Karpas-422 (cell line): ENCODE data around the gene TSEN34. TPM values are rescaled to one million over a fixed set of nuclear protein-coding genes. Genes with fewer than 3 reads are reported as not detected.

Experiments used
- DNase-seq: peaks from one replicate; pipeline ENCODE4 v3.0.0-alpha.2; 2015
- H2AFZ ChIP-seq: fragments of 200-600 bp; sonication (generic); 2 replicates; pipeline ENCODE4 v1.6.1; 2014; ENCODE audit warnings: antibody characterized with exemption, low read length, mixed read lengths
- H3K27ac ChIP-seq: fragments of 200-600 bp; sonication (generic); 2 replicates; pipeline ENCODE4 v1.5.1; 2014; ENCODE audit warnings: mild to moderate bottlenecking, low read length, moderate library complexity
- H3K27me3 ChIP-seq: fragments of 200-600 bp; sonication (generic); 2 replicates; pipeline ENCODE4 v1.6.1; 2014; ENCODE audit warnings: low read length, mixed read lengths
- H3K36me3 ChIP-seq: fragments of 200-600 bp; sonication (generic); 2 replicates; pipeline ENCODE4 v1.6.1; 2014; ENCODE audit warnings: low read length, mixed read lengths; ENCODE audit not compliant: insufficient read depth
- H3K4me1 ChIP-seq: fragments of 200-600 bp; sonication (generic); 2 replicates; pipeline ENCODE4 v1.6.1; 2014; ENCODE audit warnings: mild to moderate bottlenecking, low read length, mixed read lengths
- H3K4me2 ChIP-seq: fragments of 200-600 bp; sonication (generic); 2 replicates; pipeline ENCODE4 v1.6.1; 2014; ENCODE audit warnings: low read length, low read depth, mild to moderate bottlenecking; ENCODE audit not compliant: poor library complexity, severe bottlenecking
- H3K4me3 ChIP-seq: fragments of 200-600 bp; sonication (generic); 2 replicates; pipeline ENCODE4 v1.5.1; 2014; ENCODE audit warnings: mild to moderate bottlenecking, antibody characterized with exemption, low read length, mixed read lengths
- H3K79me2 ChIP-seq: fragments of 200-600 bp; sonication (generic); 2 replicates; pipeline ENCODE4 v1.6.1; 2014; ENCODE audit warnings: mild to moderate bottlenecking, low read length, mixed read lengths
- H3K9ac ChIP-seq: fragments of 200-600 bp; sonication (generic); 2 replicates; pipeline ENCODE4 v1.6.0; 2014; ENCODE audit warnings: low read length
- H3K9me2 ChIP-seq: fragments of 200-600 bp; sonication (generic), shearing (Covaris generic); replicated peaks from 2 replicates; pipeline ENCODE4 v1.6.0; 2014; ENCODE audit warnings: mild to moderate bottlenecking, low read length, moderate library complexity; ENCODE audit not compliant: insufficient read depth
- H3K9me3 ChIP-seq: fragments of 300-700, 200-600 bp; sonication (generic); 2 replicates; pipeline ENCODE4 v1.6.1; 2014; ENCODE audit warnings: low read length, mixed read lengths
- H4K20me1 ChIP-seq: fragments of 200-600 bp; sonication (generic); 2 replicates; pipeline ENCODE4 v1.6.1; 2014; ENCODE audit warnings: mild to moderate bottlenecking, antibody characterized with exemption, low read length, low read depth; ENCODE audit not compliant: insufficient read depth
- total RNA-seq: library from RNA; depleted of rRNA; stranded (reverse); fragments of >200 nt; shearing (Covaris generic); gene quantifications from 2 replicates; pipeline ENCODE4 v1.2.3, GENCODE V29; 2014; ENCODE audit warnings: low replicate concordance; rRNA removed

The TSEN34 gene
- total RNA-seq, result 28.1 and 39.8 TPM in 2 replicates

DNA sequence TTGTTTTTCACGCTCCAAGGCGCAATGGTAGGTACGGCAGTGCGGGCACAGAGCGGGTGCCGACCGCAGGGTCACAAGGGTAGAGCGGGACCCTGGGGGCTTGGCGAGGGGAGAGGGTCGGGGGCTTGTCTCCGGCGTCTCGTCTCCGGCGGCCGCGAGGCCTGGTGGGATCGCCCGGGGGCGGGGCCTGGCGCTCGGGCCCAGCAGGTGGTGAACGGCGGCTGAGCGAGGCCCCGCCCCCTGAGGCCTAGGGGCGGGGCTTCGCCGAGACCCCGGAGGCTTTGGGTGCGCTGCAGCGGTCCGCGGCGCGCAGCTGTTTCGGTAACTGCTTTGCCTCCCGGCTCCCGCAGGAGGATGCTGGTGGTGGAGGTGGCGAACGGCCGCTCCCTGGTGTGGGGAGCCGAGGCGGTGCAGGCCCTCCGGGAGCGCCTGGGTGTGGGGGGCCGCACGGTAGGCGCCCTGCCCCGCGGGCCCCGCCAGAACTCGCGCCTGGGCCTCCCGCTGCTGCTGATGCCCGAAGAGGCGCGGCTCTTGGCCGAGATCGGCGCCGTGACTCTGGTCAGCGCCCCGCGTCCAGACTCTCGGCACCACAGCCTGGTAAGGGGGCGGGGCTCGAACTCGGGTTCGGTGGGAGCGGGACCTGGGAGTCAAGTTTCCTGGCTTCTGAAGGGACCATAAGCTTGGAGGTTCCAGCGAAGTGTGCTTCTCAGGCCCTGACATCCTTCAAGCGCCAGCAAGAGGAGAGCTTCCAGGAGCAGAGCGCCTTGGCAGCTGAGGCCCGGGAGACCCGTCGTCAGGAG, at the start of gene TSEN34:
TSS of gene TSEN34 (plus strand) at position 298 of the 800 bp plus-strand sequence. CDS start at position 355, 57 bp downstream.
- H3K4me1 ChIP-seq, result peaks cover 22% of the 10 kb centered on the region
- peak; percentile 97 for DNase-seq
- H2AFZ ChIP-seq, result peak within 1 kb of the TSS; percentile 95
- no peaks in the 10 kb centered on the region for H3K27me3 ChIP-seq
- peak within 1 kb of the TSS; percentile 87 for H3K9ac ChIP-seq
- no peaks in the 10 kb centered on the region for H3K9me2 ChIP-seq
- peak within 1 kb of the TSS; percentile 83 for H3K27ac ChIP-seq
- H3K79me2 ChIP-seq, result peaks cover 47% of the 10 kb centered on the region
- peak within 1 kb of the TSS; percentile 76 for H3K4me2 ChIP-seq
- peaks cover 17% of the 10 kb centered on the region; the same call in 1 of the 2 replicates for H3K36me3 ChIP-seq
- peak within 1 kb of the TSS; percentile 73 for H3K4me3 ChIP-seq
- H4K20me1 ChIP-seq, result no peaks in the 10 kb centered on the region
- H3K9me3 ChIP-seq, result no peaks in the 10 kb centered on the region

DNA sequence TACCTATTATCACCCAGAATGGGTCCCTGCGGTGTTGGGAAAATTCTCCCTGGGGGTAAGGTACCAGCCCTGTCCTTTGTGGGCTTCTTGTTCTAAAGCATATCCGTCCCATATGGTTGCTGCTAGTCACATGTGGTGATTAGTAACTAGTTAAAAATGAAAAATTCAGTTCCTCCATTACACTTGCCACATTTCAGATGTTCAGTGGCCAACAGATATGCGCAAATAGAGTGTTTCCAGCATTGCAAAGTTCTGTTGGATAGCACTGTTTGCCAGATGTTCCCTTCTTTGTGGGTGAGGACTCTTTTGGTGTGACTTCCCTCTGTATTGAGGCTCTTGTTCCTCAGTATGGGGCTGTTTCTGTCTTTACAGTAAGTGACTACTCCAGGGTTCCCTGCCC, 49.8 kb upstream of the TSEN34 start:
- H3K4me2 ChIP-seq, result no peak overlapping the region
- no peak overlapping the region for H3K27ac ChIP-seq
- no peak overlapping the region for H3K9ac ChIP-seq
- peaks cover 19% of the 10 kb centered on the region for H3K4me1 ChIP-seq
- DNase-seq, result no peak
- H3K79me2 ChIP-seq, result peaks cover 54% of the 10 kb centered on the region
- no peaks in the 10 kb centered on the region for H3K9me2 ChIP-seq
- H3K4me3 ChIP-seq, result no peak overlapping the region
- H3K36me3 ChIP-seq, result peaks cover 39% of the 10 kb centered on the region; the same call in 1 of the 2 replicates
- H3K9me3 ChIP-seq, result no peaks in the 10 kb centered on the region
- H3K27me3 ChIP-seq, result no peaks in the 10 kb centered on the region
- peaks cover 68% of the 10 kb centered on the region for H4K20me1 ChIP-seq
- H2AFZ ChIP-seq, result no peak overlapping the region

DNA sequence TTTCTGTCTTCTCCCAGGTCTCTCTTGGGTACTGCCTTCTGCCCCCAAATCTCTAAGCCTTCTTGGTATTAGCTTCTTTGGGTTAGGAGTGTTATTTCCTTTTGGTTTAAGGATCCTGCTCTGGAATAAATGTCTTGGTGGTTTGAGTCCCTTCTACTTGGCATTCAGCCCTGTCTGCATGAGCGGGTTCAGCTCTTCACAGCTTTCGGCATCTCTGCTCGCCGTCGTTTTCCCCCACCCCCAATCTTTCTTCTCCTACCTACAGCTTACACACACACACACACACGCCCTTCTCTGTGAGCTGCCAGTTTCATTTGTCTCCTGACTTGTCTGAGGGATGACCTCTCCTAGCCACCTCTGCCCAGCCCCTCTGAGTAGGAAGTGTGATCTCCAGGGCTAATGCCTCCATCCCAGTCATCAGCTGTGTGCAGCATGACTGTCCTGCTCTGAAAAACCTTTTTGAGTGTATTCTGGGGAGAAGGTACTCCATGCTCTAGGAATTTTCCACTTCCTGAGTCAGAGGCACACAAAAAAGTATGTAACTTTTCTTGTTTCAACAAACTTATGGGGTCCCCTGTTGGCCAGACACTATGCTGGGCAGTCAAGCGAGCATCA, 48.8 kb upstream of the TSEN34 start:
- Histone ChIP-seq H3K4me1 (peaks cover 15% of the 10 kb centered on the region), H3K9ac (no peak overlapping the region), H3K9me3 (no peaks in the 10 kb centered on the region), H3K27ac (no peak overlapping the region), H3K36me3 (peaks cover 47% of the 10 kb centered on the region; the same call in 1 of the 2 replicates), H3K4me2 (no peak overlapping the region), H2AFZ (no peak overlapping the region), H3K9me2 (no peaks in the 10 kb centered on the region), H3K4me3 (no peak overlapping the region), H4K20me1 (peaks cover 77% of the 10 kb centered on the region), H3K27me3 (no peaks in the 10 kb centered on the region), H3K79me2 (peaks cover 54% of the 10 kb centered on the region)
- no peak for DNase-seq

- H3K9me2 ChIP-seq, result no peaks in the 10 kb centered on the region
- H3K79me2 ChIP-seq, result peaks cover 23% of the 10 kb centered on the region
- no peak overlapping the region for H3K9ac ChIP-seq
- no peak overlapping the region for H3K4me2 ChIP-seq
- H3K4me3 ChIP-seq, result no peak overlapping the region
- peaks cover 66% of the 10 kb centered on the region for H4K20me1 ChIP-seq
- no peaks in the 10 kb centered on the region for H3K9me3 ChIP-seq
- no peaks in the 10 kb centered on the region for H3K27me3 ChIP-seq
- DNase-seq, result no peak
- H3K4me1 ChIP-seq, result no peaks in the 10 kb centered on the region
- no peak overlapping the region for H2AFZ ChIP-seq
- H3K36me3 ChIP-seq, result peaks cover 53% of the 10 kb centered on the region; the same call in 1 of the 2 replicates
- H3K27ac ChIP-seq, result no peak overlapping the region
These were observed 45.5 kb upstream of the TSEN34 start for GRCh38 chr19:54145541-54146158.

GRCh38 chr19:54147676-54148075, 43.4 kb upstream of the TSEN34 start:
- no peaks in the 10 kb centered on the region for H3K27me3 ChIP-seq
- no peaks in the 10 kb centered on the region for H3K9me3 ChIP-seq
- H3K27ac ChIP-seq, result no peak overlapping the region
- no peaks in the 10 kb centered on the region for H3K4me1 ChIP-seq
- no peak for DNase-seq
- H3K9me2 ChIP-seq, result no peaks in the 10 kb centered on the region
- H3K9ac ChIP-seq, result no peak overlapping the region
- peaks cover 54% of the 10 kb centered on the region for H3K36me3 ChIP-seq
- no peak overlapping the region for H2AFZ ChIP-seq
- H4K20me1 ChIP-seq, result peaks cover 55% of the 10 kb centered on the region
- peaks cover 3% of the 10 kb centered on the region; the same call in 1 of the 2 replicates for H3K79me2 ChIP-seq
- H3K4me2 ChIP-seq, result no peak overlapping the region
- H3K4me3 ChIP-seq, result no peak overlapping the region

GRCh38 chr19:54148158-54148557, 43.0 kb upstream of the TSEN34 start:
- DNase-seq, result no peak
- Histone ChIP-seq H3K27me3 (no peaks in the 10 kb centered on the region), H4K20me1 (peaks cover 50% of the 10 kb centered on the region), H3K27ac (no peak overlapping the region), H3K4me2 (no peak overlapping the region), H3K4me1 (no peaks in the 10 kb centered on the region), H3K36me3 (peaks cover 55% of the 10 kb centered on the region), H3K9me3 (no peaks in the 10 kb centered on the region), H3K9me2 (no peaks in the 10 kb centered on the region), H3K9ac (no peak overlapping the region), H2AFZ (no peak overlapping the region), H3K4me3 (no peak overlapping the region), H3K79me2 (no peaks in the 10 kb centered on the region)

GRCh38 chr19:54149021-54149812, 41.9 kb upstream of the TSEN34 start:
- peaks cover 43% of the 10 kb centered on the region for H4K20me1 ChIP-seq
- H3K79me2 ChIP-seq, result no peaks in the 10 kb centered on the region
- no peaks in the 10 kb centered on the region for H3K9me3 ChIP-seq
- no peak overlapping the region for H3K4me3 ChIP-seq
- DNase-seq, result no peak
- no peak overlapping the region for H3K27ac ChIP-seq
- no peak overlapping the region for H3K9ac ChIP-seq
- H3K9me2 ChIP-seq, result no peaks in the 10 kb centered on the region
- no peaks in the 10 kb centered on the region for H3K4me1 ChIP-seq
- no peaks in the 10 kb centered on the region for H3K27me3 ChIP-seq
- H3K4me2 ChIP-seq, result no peak overlapping the region
- peaks cover 57% of the 10 kb centered on the region for H3K36me3 ChIP-seq
- no peak overlapping the region for H2AFZ ChIP-seq
